DND-41 (cell line): ENCODE data around the gene ST8SIA4.

Experiments used
- CTCF ChIP-seq: IDR thresholded peaks from 2 replicates; pipeline ENCODE4 v1.5.1; 2012; ENCODE audit warnings: borderline replicate concordance, low read length, moderate library complexity, mild to moderate bottlenecking; ENCODE audit not compliant: poor library complexity, severe bottlenecking; ENCODE audit errors: extremely low read depth
- EZH2 ChIP-seq: IDR thresholded peaks from 3 replicates; pipeline ENCODE4 v1.6.1; 2012; ENCODE audit warnings: borderline replicate concordance, low read depth, mild to moderate bottlenecking, moderate library complexity, low read length, inconsistent platforms; ENCODE audit not compliant: severe bottlenecking

- no peak for TF ChIP-seq CTCF
- no peak for TF ChIP-seq EZH2
Observed at GRCh38 chr5:100909034-100909433, 6.0 kb upstream of the ST8SIA4 start.
